NT2/D1 (cell line): Measurements from ENCODE around the gene SLC37A2.
A peak's percentile ranks its signal among the peaks of the same experiment; 100 is the strongest.

Source experiments
- DNase-seq: peaks from one replicate; pipeline ENCODE4 v3.0.0-alpha.2; 2011; ENCODE audit warnings: low read depth, low spot score
- H3K27me3 ChIP-seq: 2 replicates; pipeline ENCODE4 v1.6.0; 2011; ENCODE audit warnings: mild to moderate bottlenecking; ENCODE audit not compliant: insufficient read length, insufficient read depth
- H3K36me3 ChIP-seq: 2 replicates; pipeline ENCODE4 v1.6.1; 2011; ENCODE audit warnings: mild to moderate bottlenecking, low read length, mixed read lengths; ENCODE audit not compliant: insufficient read depth, insufficient read length
- H3K4me1 ChIP-seq: 2 replicates; pipeline ENCODE4 v1.5.1; 2011; ENCODE audit not compliant: insufficient read depth, insufficient read length
- H3K4me3 ChIP-seq: 2 replicates; pipeline ENCODE4 v1.5.1; 2011; ENCODE audit warnings: low read depth; ENCODE audit not compliant: insufficient read length
- H3K9ac ChIP-seq: 2 replicates; pipeline ENCODE4 v1.6.0; 2011; ENCODE audit warnings: low read depth; ENCODE audit not compliant: insufficient read length
- H3K9me3 ChIP-seq: 2 replicates; pipeline ENCODE4 v1.5.1; 2011; ENCODE audit warnings: mild to moderate bottlenecking, low read length; ENCODE audit not compliant: insufficient read depth
- SUZ12 ChIP-seq: IDR thresholded peaks from 2 replicates; pipeline ENCODE4 v1.6.1; 2011; ENCODE audit not compliant: insufficient read length, insufficient read depth; ENCODE audit errors: extremely low read depth
- YY1 ChIP-seq: IDR thresholded peaks from 2 replicates; pipeline ENCODE4 v1.6.1; 2011; ENCODE audit not compliant: insufficient read length, insufficient read depth
- ZNF274 ChIP-seq: IDR thresholded peaks from 2 replicates; pipeline ENCODE4 v1.6.1; 2011; ENCODE audit warnings: mild to moderate bottlenecking, low read depth, low read length

SLC37A2 gene

GRCh38 chr11:125117429-125117828 is 54.3 kb downstream of the SLC37A2 start:
- Histone ChIP-seq H3K4me1 (no peaks in the 10 kb centered on the region), H3K27me3 (no peaks in the 10 kb centered on the region), H3K9ac (no peak overlapping the region), H3K9me3 (no peaks in the 10 kb centered on the region), H3K36me3 (no peaks in the 10 kb centered on the region), H3K4me3 (no peak overlapping the region)
- TF ChIP-seq SUZ12 (no peak), YY1 (no peak), ZNF274 (no peak)
- no peak for DNase-seq

GRCh38 chr11:125123194-125123946 is 60.3 kb downstream of the SLC37A2 start:
- Histone ChIP-seq H3K9ac (no peak overlapping the region), H3K9me3 (0 out of 2 replicates have a peak, but pooled peaks cover 3% of the 10 kb centered on the region), H3K36me3 (no peaks in the 10 kb centered on the region), H3K27me3 (no peaks in the 10 kb centered on the region), H3K4me3 (no peak overlapping the region), H3K4me1 (no peaks in the 10 kb centered on the region)
- TF ChIP-seq SUZ12 (no peak), ZNF274 (no peak), YY1 (no peak)
- DNase-seq: no peak

- Histone ChIP-seq H3K9me3 (0 out of 2 replicates have a peak, but pooled peaks cover 3% of the 10 kb centered on the region), H3K4me3 (no peak overlapping the region), H3K36me3 (no peaks in the 10 kb centered on the region), H3K27me3 (no peaks in the 10 kb centered on the region), H3K9ac (no peak overlapping the region), H3K4me1 (no peaks in the 10 kb centered on the region)
- DNase-seq: peak; percentile 64
- TF ChIP-seq ZNF274 (no peak), YY1 (no peak), SUZ12 (no peak)
These were observed 61.0 kb downstream of the SLC37A2 start for GRCh38 chr11:125123947-125124617.

GRCh38 chr11:125124618-125124992 is 61.5 kb downstream of the SLC37A2 start:
- H3K36me3 ChIP-seq: no peaks in the 10 kb centered on the region
- DNase-seq: no peak
- no peaks in the 10 kb centered on the region for H3K27me3 ChIP-seq
- 0 out of 2 replicates have a peak, but pooled peaks cover 3% of the 10 kb centered on the region for H3K9me3 ChIP-seq
- no peaks in the 10 kb centered on the region for H3K4me1 ChIP-seq
- no peak overlapping the region for H3K9ac ChIP-seq
- TF ChIP-seq ZNF274: no peak
- no peak for TF ChIP-seq SUZ12
- no peak for TF ChIP-seq YY1
- H3K4me3 ChIP-seq: no peak overlapping the region

DNA sequence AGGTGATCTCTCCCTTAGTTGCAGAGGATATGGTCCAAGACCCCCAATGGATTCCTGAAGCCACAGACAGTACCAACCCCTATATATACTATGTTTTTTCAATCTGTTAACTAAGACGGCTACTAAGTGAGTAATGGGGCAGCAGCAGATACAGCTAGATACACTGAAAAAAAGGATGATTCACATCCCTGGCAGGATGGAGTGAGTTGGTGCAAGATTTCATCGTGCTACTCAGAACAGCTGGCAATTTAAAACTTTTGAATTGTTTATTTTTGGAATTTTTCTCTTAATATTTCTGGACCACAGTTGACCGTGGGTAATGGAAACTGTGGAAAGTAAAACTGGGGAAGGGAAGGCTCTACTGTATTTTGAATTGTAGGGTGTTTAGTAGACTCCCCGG is 65.3 kb downstream of the SLC37A2 start:
- DNase-seq: no peak
- no peak overlapping the region for H3K4me3 ChIP-seq
- no peak overlapping the region for H3K9ac ChIP-seq
- H3K27me3 ChIP-seq: peaks cover 3% of the 10 kb centered on the region
- H3K9me3 ChIP-seq: 0 out of 2 replicates have a peak, but pooled peaks cover 3% of the 10 kb centered on the region
- no peaks in the 10 kb centered on the region for H3K36me3 ChIP-seq
- no peaks in the 10 kb centered on the region for H3K4me1 ChIP-seq
- no peak for TF ChIP-seq SUZ12
- TF ChIP-seq YY1: no peak
- TF ChIP-seq ZNF274: no peak

DNA sequence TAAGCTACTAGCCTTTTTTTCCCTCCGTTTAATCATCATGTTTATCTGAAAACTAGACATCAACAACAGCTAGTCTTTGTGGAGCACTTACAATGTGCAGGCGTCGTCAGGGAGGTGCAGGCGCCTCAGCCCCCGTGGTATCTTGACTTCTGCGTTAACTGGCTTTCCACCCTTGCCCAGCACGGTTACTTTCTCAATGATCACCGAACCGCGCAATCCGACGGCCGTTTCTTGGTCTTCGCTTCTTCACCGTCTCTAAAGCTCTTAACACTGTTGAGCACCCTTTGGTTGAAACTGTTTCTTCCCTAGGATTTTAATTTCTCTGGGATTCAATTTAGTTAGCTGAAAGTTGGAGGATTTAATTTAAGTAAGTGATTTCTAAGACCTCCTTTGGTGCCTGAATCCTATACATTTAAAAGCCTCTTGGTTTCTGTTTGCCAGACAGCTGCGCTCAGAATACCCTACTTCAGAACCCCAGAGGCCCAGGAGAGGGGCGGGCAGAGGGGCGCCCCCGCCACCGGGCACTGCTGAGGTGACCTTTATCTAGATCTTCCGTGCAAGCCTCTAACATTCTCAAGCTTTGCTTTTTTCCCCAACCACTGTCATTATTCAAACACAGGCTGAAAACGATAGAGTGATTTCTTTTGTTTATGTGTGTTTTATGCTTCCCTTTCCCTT is 66.3 kb downstream of the SLC37A2 start:
- TF ChIP-seq YY1: no peak
- no peak for TF ChIP-seq SUZ12
- TF ChIP-seq ZNF274: no peak
- Histone ChIP-seq H3K36me3 (no peaks in the 10 kb centered on the region), H3K4me3 (no peak overlapping the region), H3K9ac (no peak overlapping the region), H3K27me3 (peaks cover 3% of the 10 kb centered on the region), H3K9me3 (0 out of 2 replicates have a peak, but pooled peaks cover under 1% of the 10 kb centered on the region), H3K4me1 (no peaks in the 10 kb centered on the region)
- no peak for DNase-seq

DNA sequence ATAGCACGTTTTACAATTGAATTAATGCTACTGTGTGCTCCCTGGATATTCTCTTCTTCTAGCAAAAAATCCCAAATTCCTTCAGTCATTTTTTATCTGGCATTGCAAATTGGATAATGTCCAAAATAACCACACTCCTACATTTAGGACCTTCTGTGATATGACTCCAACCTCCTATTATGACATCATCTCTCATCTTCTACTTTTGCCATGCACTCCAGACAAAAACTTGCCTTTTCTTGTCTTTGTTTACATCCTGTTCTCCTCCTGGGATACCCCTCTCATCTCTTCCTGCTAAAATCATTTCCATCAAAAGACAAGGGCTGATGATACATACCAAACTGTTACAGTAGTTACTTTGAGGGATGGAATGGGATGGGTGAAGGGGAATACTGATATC is 69.0 kb downstream of the SLC37A2 start:
- Histone ChIP-seq H3K4me1 (no peaks in the 10 kb centered on the region), H3K4me3 (no peak overlapping the region), H3K9ac (no peak overlapping the region), H3K9me3 (no peaks in the 10 kb centered on the region), H3K36me3 (no peaks in the 10 kb centered on the region), H3K27me3 (peaks cover 3% of the 10 kb centered on the region)
- no peak for DNase-seq
- TF ChIP-seq ZNF274 (no peak), SUZ12 (no peak), YY1 (no peak)
